Sigmoid colon (tissue), 4 donors: ENCODE data around the gene ATF4.

ENCODE experiments used
- POLR2A ChIP-seq, 2 donors: fragments of 450-650 bp; IDR thresholded peaks; one replicate each; pipeline ENCODE4 v1.6.1; 2016; ENCODE audit warnings: antibody characterized with exemption in 2 of 2, mild to moderate bottlenecking in 2 of 2, moderate library complexity in 2 of 2
- POLR2AphosphoS5 ChIP-seq, 4 donors: sonication (generic); formaldehyde crosslinking; IDR thresholded peaks; one replicate each; pipeline ENCODE4 v1.6.1; 2017; ENCODE audit warnings: antibody characterized with exemption in 4 of 4

GRCh38 chr22:39482768-39483167, 37.6 kb upstream of the ATF4 start:
- TF ChIP-seq POLR2A (IDR thresholded peaks at IDR 0.05), result no peak
- no peak for TF ChIP-seq POLR2AphosphoS5 (IDR thresholded peaks at IDR 0.05)
